T-cell (primary cell): ENCODE measurements around the gene CROCC2. TPM values are rescaled to one million over a fixed set of nuclear protein-coding genes. Genes with fewer than 3 reads are reported as not detected.

Experiments used
- ATAC-seq, 4 experiments: fragments of 200-7000 bp in 3 of 4; fragments of 150-1000 bp in 1 of 4; cut with Tn5 transposase; replicated peaks in 1 of 4; 1 replicate in 3 of 4; 2 replicates in 1 of 4; pipeline ENCODE4 v1.10.0; 2021; ENCODE audit warnings: moderate library complexity in 3 of 4, mild to moderate bottlenecking in 2 of 4, moderate number of reproducible peaks in 1 of 4
- CTCF ChIA-PET, 2 donors: fragments of 300-600 bp; sonication (Branson Sonifier 250); formaldehyde crosslinking; loops; one replicate each; lab custom pipeline; 2022; ENCODE audit warnings: antibody characterized with exemption in 2 of 2; lab: Charles Lee
- POLR2A ChIA-PET, 2 donors: fragments of 300-600 bp; sonication (Branson Sonifier 250); formaldehyde crosslinking; loops; one replicate each; lab custom pipeline; 2022; ENCODE audit warnings: antibody characterized with exemption in 2 of 2; lab: Charles Lee
- DNase-seq, 35 experiments: peaks; one replicate each; pipeline versions ENCODE4 v3.0.0 to v3.0.0-alpha.2; 2013 to 2023
- H3K27ac ChIP-seq: one replicate; pipeline ENCODE4 v1.5.1; 2013; ENCODE audit warnings: low read length
- H3K27me3 ChIP-seq, 2 experiments: replicated peaks in 1 of 2; 1 replicate in 1 of 2; 2 replicates in 1 of 2; pipeline versions ENCODE4 v1.6.1 to v1.7.0; 2013; ENCODE audit warnings: low read length in 1 of 2, mixed read lengths in 1 of 2; ENCODE audit not compliant: control insufficient read depth in 2 of 2, insufficient read depth in 2 of 2; ENCODE audit errors: extremely low read depth in 1 of 2
- H3K36me3 ChIP-seq, 2 donors: 1 replicate in 1 of 2; 2 replicates in 1 of 2; pipeline versions ENCODE4 v1.6.1 to v1.7.0; 2013; ENCODE audit warnings: low read length in 1 of 2; ENCODE audit not compliant: control insufficient read depth in 2 of 2, insufficient read depth in 1 of 2; ENCODE audit errors: extremely low read depth in 1 of 2
- H3K4me1 ChIP-seq, 2 experiments: 1 replicate in 1 of 2; 2 replicates in 1 of 2; pipeline versions ENCODE4 v1.6.1 to v1.7.0; 2013; ENCODE audit warnings: low read length in 2 of 2, mixed read lengths in 1 of 2; ENCODE audit not compliant: insufficient read depth in 2 of 2, control insufficient read depth in 1 of 2; ENCODE audit errors: extremely low read depth in 1 of 2
- H3K4me3 ChIP-seq, 2 donors: 1 replicate in 1 of 2; 2 replicates in 1 of 2; pipeline versions ENCODE4 v1.5.1 to v1.7.0; 2013; ENCODE audit warnings: mild to moderate bottlenecking in 2 of 2, low read length in 1 of 2, moderate library complexity in 1 of 2; ENCODE audit not compliant: control insufficient read depth in 1 of 2; ENCODE audit errors: extremely low read depth in 1 of 2
- H3K9me3 ChIP-seq: 2 replicates; pipeline ENCODE4 v1.7.0; 2013
- H3K27ac Mint-ChIP-seq, 2 donors: one replicate each; pipeline ENCODE4 v1.8.0; 2020 to 2021; ENCODE audit warnings: mild to moderate bottlenecking in 2 of 2, mixed read lengths in 2 of 2
- H3K27me3 Mint-ChIP-seq, 2 donors: one replicate each; pipeline ENCODE4 v1.8.0; 2021 to 2022; ENCODE audit warnings: mixed read lengths in 2 of 2
- H3K36me3 Mint-ChIP-seq: one replicate; pipeline ENCODE4 v1.8.0; 2021; ENCODE audit warnings: mixed read lengths
- H3K4me1 Mint-ChIP-seq, 3 donors: one replicate each; pipeline ENCODE4 v1.8.0; 2020 to 2022; ENCODE audit warnings: mixed read lengths in 3 of 3, mild to moderate bottlenecking in 1 of 3
- H3K4me3 Mint-ChIP-seq, 3 donors: one replicate each; pipeline ENCODE4 v1.8.0; 2020 to 2022; ENCODE audit warnings: mild to moderate bottlenecking in 3 of 3, mixed read lengths in 3 of 3, moderate library complexity in 3 of 3
- H3K9me3 Mint-ChIP-seq, 3 donors: one replicate each; pipeline ENCODE4 v1.8.0; 2020 to 2022; ENCODE audit warnings: mixed read lengths in 3 of 3
- WGBS: methylation state at CpG from one replicate; pipeline ENCODE4 v1.1.5; 2013; ENCODE audit warnings: missing lambda C conversion rate; ENCODE audit not compliant: insufficient coverage; 5-methylcytosine and 5-hydroxymethylcytosine counted together
- total RNA-seq, 35 experiments: library from RNA in 6 of 35; stranded (reverse) in 6 of 35; fragments of 120-200 nt in 1 of 35; gene quantifications; one replicate each; pipeline versions ENCODE4 v1.2.1 to v1.2.4 and lab custom pipeline; 2013 to 2026

Gene CROCC2
- total RNA-seq, 5 donors from 2014 or later (not counting 1 experiment from before 2014, with no cell fraction given), result not detected

GRCh38 chr2:241034490-241035141, 128.5 kb downstream of the CROCC2 start:
- POLR2A ChIA-PET, result no interaction called here
- ATAC-seq (no peak), DNase-seq (no peak)
- Mint-ChIP-seq H3K27ac (no peak overlapping the region), H3K4me3 (peak overlapping the region; percentile 36 to 72 (median 53)), H3K27me3 (no peaks in the 10 kb centered on the region), H3K9me3 (no peaks in the 10 kb centered on the region), H3K36me3 (no peaks in the 10 kb centered on the region), H3K4me1 (peaks cover 6 to 22% (median 18%) of the 10 kb centered on the region in 3 donors)
- H3K9me3 ChIP-seq, result no peaks in the 10 kb centered on the region
- 98% methylated on average over 14 of the region's 22 CpGs for WGBS
- H3K4me3 ChIP-seq, result no peak overlapping the region
- no peaks in the 10 kb centered on the region for H3K36me3 ChIP-seq
- H3K27me3 ChIP-seq, result peaks cover 0 to 49% of the 10 kb centered on the region in 2 experiments
- peaks cover 0 to 42% of the 10 kb centered on the region in 2 experiments for H3K4me1 ChIP-seq
- no peak overlapping the region for H3K27ac ChIP-seq
- CTCF ChIA-PET, result no interaction called here

DNA sequence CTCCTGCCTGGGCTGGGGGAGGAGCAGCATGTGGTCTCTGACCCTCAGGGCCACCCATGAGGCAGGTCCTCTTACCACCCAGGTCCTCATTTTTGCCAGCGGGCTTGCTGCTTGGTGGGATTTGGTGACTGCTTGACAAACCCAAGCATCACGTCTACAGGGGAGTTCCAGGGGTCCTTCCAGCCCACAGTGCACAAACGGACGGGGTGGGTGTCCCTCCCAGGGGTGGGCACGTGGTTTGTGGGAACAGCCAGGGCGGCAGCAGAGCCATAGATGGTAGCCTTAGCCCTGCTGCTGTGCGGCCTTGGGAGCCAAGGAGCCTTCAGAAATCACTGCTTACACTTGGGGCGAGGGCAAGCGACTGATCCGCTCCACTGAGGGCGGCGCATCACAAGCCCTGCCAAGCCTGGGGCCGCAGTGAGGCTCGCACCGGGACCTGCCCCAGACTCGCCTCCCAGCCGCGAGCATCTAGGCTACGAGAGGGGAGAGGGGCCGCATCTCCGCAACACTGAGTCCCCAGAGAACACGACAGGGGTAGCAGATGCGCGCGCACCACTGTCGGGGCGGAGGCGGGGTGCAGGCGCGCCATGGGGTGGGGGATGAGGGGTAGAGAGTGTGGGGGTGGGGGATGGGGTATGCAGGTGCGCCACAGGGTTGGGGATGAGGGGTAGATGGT, 129.1 kb downstream of the CROCC2 start:
- Mint-ChIP-seq H3K4me3 (peak overlapping the region; percentile 36 to 72 (median 53)), H3K36me3 (peaks cover under 1% of the 10 kb centered on the region), H3K27me3 (no peaks in the 10 kb centered on the region), H3K4me1 (peaks cover 6 to 27% (median 20%) of the 10 kb centered on the region in 3 donors), H3K27ac (peak overlapping the region in 1 of 2 donors; percentile 48), H3K9me3 (no peaks in the 10 kb centered on the region)
- H3K27ac ChIP-seq, result no peak overlapping the region
- H3K4me1 ChIP-seq, result peaks cover 0 to 47% of the 10 kb centered on the region in 2 experiments
- ChIA-PET CTCF (no interaction called here), POLR2A (no interaction called here)
- ATAC-seq (peak in 1 of 4 experiments; percentile 3), DNase-seq (peak in 23 of 35 experiments; percentile 13 to 81 (median 55))
- no peak overlapping the region for H3K4me3 ChIP-seq
- 60% methylated on average over 28 of the region's 31 CpGs for WGBS
- no peaks in the 10 kb centered on the region for H3K36me3 ChIP-seq
- H3K9me3 ChIP-seq, result no peaks in the 10 kb centered on the region
- H3K27me3 ChIP-seq, result peaks cover 0 to 48% of the 10 kb centered on the region in 2 experiments

GRCh38 chr2:241035818-241036396, 129.8 kb downstream of the CROCC2 start:
- 15% methylated on average over 18 of the region's 39 CpGs for WGBS

DNA sequence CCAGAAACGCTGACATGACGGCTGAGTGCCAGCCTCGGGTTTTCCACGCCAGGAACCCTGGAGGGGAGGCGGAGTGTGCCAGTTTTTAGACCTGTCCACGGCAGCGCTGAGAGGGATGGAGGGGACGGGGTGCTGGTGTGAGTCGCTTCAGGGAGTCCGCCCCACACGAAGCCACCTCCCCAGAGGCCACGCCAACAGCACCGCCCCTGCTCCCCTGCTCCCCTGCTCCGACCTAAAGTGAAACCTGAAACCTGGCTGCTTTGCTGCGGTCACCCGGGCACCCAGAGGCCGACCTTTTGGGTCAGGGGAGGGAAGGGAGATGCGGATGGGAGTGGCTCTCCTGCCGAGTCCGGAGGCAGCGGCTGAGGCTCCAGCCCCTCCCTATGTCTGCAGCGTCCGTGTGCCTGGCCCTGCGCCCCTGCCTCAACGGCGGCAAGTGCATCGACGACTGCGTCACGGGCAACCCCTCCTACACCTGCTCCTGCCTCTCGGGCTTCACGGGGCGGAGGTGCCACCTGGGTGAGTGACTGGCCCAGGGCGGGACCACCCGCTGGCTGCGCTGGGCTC, 130.3 kb downstream of the CROCC2 start:
- H3K9me3 ChIP-seq, result no peaks in the 10 kb centered on the region
- peak overlapping the region; percentile 72 to 82 (median 81) for H3K4me3 Mint-ChIP-seq
- 25% methylated on average over 27 of the region's 36 CpGs for WGBS
- H3K27ac ChIP-seq, result peak overlapping the region; percentile 47
- DNase-seq (peak; percentile 28 to 77 (median 59)), ATAC-seq (peak; percentile 66 to 80 (median 77))
- H3K4me1 ChIP-seq, result peaks cover 0 to 50% of the 10 kb centered on the region in 2 experiments
- H3K9me3 Mint-ChIP-seq, result no peaks in the 10 kb centered on the region
- CTCF ChIA-PET, result interaction anchor here in 1 of 2 donors (0.5 kb wide), 1 partner anchor 11 kb away, joined by 11 read pairs; no protein-coding TSS in a partner anchor
- peaks cover 6 to 39% (median 30%) of the 10 kb centered on the region in 3 donors for H3K4me1 Mint-ChIP-seq
- H3K36me3 Mint-ChIP-seq, result peaks cover 6% of the 10 kb centered on the region
- POLR2A ChIA-PET, result no interaction called here
- peak overlapping the region; percentile 59 to 67 for H3K4me3 ChIP-seq
- H3K36me3 ChIP-seq, result no peaks in the 10 kb centered on the region
- H3K27me3 ChIP-seq, result peaks cover 0 to 44% of the 10 kb centered on the region in 2 experiments
- H3K27me3 Mint-ChIP-seq, result no peaks in the 10 kb centered on the region
- H3K27ac Mint-ChIP-seq, result peak overlapping the region in 1 of 2 donors; percentile 79

More at GRCh38 chr2:241035818-241036396, 129.8 kb downstream of the CROCC2 start:
- POLR2A ChIA-PET, result no interaction called here
- H3K36me3 Mint-ChIP-seq, result peaks cover 6% of the 10 kb centered on the region
- DNase-seq, result peak in 32 of 35 experiments; percentile 22 to 81 (median 60)
- ATAC-seq, result peak; percentile 40 to 77 (median 50)
- H3K27me3 Mint-ChIP-seq, result no peaks in the 10 kb centered on the region
- CTCF ChIA-PET, result interaction anchor here in 1 of 2 donors (0.5 kb wide), 1 partner anchor 12 kb away, joined by 11 read pairs; no protein-coding TSS in a partner anchor
- H3K27me3 ChIP-seq, result peaks cover 0 to 48% of the 10 kb centered on the region in 2 experiments
- H3K4me3 Mint-ChIP-seq, result peak overlapping the region; percentile 72 to 82 (median 81)
- H3K4me1 ChIP-seq, result peaks cover 0 to 50% of the 10 kb centered on the region in 2 experiments
- no peaks in the 10 kb centered on the region for H3K9me3 Mint-ChIP-seq
- peak overlapping the region; percentile 47 for H3K27ac ChIP-seq
- no peaks in the 10 kb centered on the region for H3K36me3 ChIP-seq
- peak overlapping the region; percentile 59 to 67 for H3K4me3 ChIP-seq
- H3K9me3 ChIP-seq, result no peaks in the 10 kb centered on the region
- peaks cover 6 to 33% (median 26%) of the 10 kb centered on the region in 3 donors for H3K4me1 Mint-ChIP-seq
- peak overlapping the region in 1 of 2 donors; percentile 79 for H3K27ac Mint-ChIP-seq

DNA sequence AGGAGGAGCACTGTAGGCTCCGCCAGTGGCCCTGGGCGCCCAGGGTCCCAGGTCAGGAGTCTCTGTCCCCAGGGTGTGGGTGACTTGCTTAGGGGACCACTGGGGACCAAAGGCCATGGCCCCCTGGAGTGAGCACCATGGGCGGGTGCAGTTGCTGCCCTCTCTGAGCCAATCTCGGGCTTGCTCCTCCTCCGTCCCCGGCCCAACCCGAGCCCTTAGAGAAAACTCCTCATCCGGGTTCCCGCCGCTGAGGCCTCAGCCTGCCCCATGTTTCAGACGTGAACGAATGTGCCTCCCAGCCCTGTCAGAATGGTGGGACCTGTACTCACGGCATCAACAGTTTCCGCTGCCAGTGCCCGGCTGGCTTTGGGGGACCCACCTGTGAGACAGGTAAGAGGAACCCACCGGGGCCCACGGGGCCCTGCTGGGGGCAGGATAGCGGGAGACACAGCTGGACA, 130.9 kb downstream of the CROCC2 start:
- Histone ChIP-seq H3K9me3 (no peaks in the 10 kb centered on the region), H3K27me3 (peaks cover 0 to 43% of the 10 kb centered on the region in 2 experiments), H3K4me1 (peaks cover 0 to 50% of the 10 kb centered on the region in 2 experiments), H3K36me3 (no peaks in the 10 kb centered on the region), H3K4me3 (peak overlapping the region; percentile 59 to 67), H3K27ac (peak overlapping the region; percentile 38)
- no peaks in the 10 kb centered on the region for H3K9me3 Mint-ChIP-seq
- H3K4me1 Mint-ChIP-seq, result peaks cover 6 to 44% (median 36%) of the 10 kb centered on the region in 3 donors
- peak in 3 of 4 experiments; percentile 28 to 47 (median 36) for ATAC-seq
- H3K36me3 Mint-ChIP-seq, result peaks cover 10% of the 10 kb centered on the region
- CTCF ChIA-PET, result no interaction called here
- POLR2A ChIA-PET, result interaction anchor here in 1 of 2 donors (0.6 kb wide), 1 partner anchor 14 kb away, joined by 7 read pairs; no protein-coding TSS in a partner anchor
- peak overlapping the region; percentile 72 to 75 for H3K27ac Mint-ChIP-seq
- DNase-seq, result peak in 15 of 35 experiments; percentile 9 to 55 (median 23)
- 86% methylated on average over 18 of the region's 18 CpGs for WGBS
- H3K27me3 Mint-ChIP-seq, result no peaks in the 10 kb centered on the region
- H3K4me3 Mint-ChIP-seq, result peak overlapping the region; percentile 72 to 82 (median 81)
